NCI-H1092 treated with DMSO at 0.1 percent for 48 hours (cell line): Measurements from ENCODE around the gene IL21R.

ENCODE experiments used
- DNase-seq: peaks from one replicate; lab custom pipeline; 2025; lab: John Stamatoyannopoulos, UW

The IL21R gene

DNA sequence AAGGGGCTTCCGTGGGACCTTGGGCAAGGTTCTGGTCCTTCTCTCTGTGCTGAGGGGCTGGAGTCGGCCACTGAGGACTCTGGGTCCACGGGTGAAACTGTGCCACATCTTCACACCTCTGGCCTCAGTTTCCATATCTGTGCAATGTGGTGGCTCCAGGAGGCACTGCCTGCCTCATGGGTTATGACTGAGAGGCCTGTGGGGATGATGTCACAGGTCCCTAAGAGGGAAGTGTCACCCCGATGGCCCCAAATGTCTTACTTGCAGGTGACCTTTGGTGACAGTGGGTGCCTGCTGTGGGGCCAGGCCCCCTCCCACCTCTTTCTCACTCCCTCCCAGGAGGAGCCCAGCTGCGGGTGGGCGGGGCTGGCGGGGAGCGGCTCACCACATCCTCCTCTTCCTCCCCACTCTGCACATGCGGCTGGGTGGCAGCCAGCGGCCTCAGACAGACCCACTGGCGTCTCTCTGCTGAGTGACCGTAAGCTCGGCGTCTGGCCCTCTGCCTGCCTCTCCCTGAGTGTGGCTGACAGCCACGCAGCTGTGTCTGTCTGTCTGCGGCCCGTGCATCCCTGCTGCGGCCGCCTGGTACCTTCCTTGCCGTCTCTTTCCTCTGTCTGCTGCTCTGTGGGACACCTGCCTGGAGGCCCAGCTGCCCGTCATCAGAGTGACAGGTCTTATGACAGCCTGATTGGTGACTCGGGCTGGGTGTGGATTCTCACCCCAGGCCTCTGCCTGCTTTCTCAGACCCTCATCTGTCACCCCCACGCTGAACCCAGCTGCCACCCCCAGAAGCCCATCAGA lies at the start of gene IL21R:
Gene IL21R (plus strand): TSS at position 407 of the 801 bp plus-strand sequence. CDS start 27,898 bp downstream, outside the sequence.
- no peak for DNase-seq

DNA sequence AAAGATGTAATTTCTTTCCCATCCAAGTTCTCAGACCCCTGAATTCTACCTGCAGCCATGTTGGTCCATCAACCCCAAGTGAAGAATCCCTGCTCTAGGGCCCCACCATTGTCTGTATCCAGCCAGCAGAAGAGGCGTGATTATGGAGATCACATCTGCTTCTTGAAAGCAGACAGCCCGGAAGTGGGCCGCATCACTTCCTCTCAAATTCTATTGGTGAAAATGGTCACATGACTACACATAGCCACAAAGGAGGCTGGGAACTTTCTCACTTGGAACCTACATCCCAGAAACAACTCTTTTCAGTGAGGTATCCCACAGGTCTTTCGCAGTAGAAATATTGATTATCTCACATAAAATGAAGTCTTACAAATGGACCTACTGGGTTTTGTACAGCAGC lies 48.1 kb upstream of the IL21R start:
- no peak for DNase-seq

DNA sequence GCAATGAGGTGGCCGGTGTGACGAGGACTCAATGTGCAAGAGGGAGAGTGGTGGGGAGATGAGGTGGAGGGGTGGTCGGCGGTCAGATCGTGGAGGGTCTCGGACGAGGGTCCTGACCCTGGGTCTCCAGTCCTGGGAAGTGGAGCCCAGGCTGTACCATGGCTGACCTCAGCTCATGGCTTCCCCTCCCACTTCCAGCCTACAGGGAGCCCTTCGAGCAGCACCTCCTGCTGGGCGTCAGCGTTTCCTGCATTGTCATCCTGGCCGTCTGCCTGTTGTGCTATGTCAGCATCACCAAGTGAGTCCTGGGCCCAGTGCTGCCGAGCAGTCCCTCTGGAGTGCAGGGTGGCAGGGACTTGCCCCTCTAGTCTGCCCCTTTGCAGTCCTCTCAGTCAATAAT lies 46.4 kb upstream of the IL21R start:
- no peak for DNase-seq

DNA sequence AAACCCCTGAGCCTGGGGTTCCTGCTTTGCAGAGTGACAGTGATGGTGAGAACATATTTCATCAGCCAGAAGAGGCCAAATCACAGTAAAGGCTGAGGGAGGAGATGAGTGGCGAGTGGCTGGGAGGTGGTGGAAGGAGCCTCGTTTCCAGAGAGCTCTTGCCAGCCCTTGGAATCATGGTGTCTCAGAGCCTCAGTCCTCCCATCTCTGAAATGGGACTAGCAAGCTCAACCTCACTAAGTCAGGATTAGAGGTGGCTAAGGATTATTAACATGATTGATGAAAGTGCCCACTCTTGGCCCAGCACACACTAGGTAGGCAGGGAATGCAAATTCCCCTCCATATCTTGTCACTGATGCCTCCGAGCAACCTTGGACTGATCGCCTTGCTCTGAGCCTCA lies 45.2 kb upstream of the IL21R start:
- no peak for DNase-seq

DNA sequence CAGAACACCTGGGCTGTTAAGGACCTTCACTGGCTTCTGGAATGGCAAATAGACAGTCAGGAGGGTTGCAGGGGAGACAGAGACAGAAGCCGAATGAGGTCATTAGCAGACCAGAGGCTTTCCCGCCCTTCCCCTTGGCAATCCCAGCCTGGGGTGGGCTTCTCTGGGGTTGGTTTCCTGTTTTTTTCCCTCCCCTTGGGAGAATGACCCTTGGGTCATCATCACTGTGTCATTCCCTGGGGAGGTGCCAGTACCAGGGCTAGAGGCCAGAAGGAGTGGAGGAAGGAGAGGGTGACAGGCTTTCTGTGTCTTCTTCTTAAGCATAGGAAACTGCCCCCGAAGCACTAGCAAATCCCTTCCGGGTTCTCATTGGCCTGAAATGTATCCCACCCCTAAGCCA lies 42.9 kb upstream of the IL21R start:
- DNase-seq, result no peak

DNA sequence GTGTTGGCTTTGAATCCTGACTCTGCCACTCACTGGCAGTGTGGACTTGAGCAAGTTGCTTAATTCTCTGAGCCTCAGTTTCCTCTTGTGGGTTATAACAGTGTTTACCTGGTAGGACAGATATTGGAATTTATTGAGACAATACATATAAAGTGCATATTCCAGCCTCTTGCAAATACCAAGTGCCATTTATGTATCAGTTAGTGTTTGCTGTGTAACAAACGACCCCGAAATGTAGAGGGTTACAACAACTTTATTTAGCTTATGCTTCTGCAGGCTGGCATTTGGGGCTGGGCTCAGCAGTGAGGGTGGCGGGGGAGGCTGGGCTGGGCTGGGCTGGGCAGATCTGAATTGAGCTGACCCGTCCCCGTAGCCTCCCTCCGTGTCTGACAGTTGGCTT lies 42.4 kb upstream of the IL21R start:
- DNase-seq, result no peak

DNA sequence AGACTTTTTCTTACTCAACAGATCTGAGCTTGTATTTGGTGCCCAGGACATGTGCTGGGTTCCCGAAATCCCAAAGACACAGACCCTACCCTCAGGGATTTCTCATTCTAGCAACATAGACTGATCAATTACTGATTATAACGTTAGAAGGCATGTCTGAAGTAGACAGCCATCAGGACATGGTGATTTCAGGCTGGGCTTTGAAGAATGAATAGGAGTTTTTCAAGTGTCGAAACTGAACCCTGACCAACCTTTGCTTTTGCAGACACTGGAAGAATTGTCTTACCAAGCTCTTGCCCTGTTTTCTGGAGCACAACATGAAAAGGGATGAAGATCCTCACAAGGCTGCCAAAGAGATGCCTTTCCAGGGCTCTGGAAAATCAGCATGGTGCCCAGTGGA lies 40.0 kb upstream of the IL21R start:
- DNase-seq, result no peak

DNA sequence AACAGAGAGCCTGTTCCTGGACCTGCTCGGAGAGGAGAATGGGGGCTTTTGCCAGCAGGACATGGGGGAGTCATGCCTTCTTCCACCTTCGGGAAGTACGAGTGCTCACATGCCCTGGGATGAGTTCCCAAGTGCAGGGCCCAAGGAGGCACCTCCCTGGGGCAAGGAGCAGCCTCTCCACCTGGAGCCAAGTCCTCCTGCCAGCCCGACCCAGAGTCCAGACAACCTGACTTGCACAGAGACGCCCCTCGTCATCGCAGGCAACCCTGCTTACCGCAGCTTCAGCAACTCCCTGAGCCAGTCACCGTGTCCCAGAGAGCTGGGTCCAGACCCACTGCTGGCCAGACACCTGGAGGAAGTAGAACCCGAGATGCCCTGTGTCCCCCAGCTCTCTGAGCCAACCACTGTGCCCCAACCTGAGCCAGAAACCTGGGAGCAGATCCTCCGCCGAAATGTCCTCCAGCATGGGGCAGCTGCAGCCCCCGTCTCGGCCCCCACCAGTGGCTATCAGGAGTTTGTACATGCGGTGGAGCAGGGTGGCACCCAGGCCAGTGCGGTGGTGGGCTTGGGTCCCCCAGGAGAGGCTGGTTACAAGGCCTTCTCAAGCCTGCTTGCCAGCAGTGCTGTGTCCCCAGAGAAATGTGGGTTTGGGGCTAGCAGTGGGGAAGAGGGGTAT lies 39.3 kb upstream of the IL21R start:
- DNase-seq, result no peak

DNA sequence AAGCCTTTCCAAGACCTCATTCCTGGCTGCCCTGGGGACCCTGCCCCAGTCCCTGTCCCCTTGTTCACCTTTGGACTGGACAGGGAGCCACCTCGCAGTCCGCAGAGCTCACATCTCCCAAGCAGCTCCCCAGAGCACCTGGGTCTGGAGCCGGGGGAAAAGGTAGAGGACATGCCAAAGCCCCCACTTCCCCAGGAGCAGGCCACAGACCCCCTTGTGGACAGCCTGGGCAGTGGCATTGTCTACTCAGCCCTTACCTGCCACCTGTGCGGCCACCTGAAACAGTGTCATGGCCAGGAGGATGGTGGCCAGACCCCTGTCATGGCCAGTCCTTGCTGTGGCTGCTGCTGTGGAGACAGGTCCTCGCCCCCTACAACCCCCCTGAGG lies 38.7 kb upstream of the IL21R start:
- no peak for DNase-seq

DNA sequence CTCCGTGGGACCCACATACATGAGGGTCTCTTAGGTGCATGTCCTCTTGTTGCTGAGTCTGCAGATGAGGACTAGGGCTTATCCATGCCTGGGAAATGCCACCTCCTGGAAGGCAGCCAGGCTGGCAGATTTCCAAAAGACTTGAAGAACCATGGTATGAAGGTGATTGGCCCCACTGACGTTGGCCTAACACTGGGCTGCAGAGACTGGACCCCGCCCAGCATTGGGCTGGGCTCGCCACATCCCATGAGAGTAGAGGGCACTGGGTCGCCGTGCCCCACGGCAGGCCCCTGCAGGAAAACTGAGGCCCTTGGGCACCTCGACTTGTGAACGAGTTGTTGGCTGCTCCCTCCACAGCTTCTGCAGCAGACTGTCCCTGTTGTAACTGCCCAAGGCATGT lies 38.2 kb upstream of the IL21R start:
- DNase-seq, result peak; percentile 2

DNA sequence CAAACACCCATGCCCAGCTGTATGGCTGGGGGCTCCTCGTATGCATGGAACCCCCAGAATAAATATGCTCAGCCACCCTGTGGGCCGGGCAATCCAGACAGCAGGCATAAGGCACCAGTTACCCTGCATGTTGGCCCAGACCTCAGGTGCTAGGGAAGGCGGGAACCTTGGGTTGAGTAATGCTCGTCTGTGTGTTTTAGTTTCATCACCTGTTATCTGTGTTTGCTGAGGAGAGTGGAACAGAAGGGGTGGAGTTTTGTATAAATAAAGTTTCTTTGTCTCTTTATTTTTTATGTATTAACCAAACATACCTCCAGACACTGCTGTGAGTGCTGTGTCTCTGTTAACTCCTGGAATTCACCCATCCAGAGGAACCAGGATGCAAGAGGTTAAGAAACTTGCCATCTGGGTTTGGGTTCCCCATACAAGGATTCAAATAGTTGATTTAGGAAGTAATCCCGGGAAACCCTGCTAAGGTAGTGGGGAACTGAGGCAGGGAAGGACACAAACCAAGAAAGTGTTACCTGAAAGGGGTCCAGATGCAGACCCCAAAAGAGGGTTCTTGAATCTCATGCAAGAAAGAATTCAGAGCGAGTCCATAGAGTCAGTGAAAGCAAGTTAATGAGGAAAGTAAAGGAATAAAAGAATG lies 37.4 kb upstream of the IL21R start:
- DNase-seq, result no peak

DNA sequence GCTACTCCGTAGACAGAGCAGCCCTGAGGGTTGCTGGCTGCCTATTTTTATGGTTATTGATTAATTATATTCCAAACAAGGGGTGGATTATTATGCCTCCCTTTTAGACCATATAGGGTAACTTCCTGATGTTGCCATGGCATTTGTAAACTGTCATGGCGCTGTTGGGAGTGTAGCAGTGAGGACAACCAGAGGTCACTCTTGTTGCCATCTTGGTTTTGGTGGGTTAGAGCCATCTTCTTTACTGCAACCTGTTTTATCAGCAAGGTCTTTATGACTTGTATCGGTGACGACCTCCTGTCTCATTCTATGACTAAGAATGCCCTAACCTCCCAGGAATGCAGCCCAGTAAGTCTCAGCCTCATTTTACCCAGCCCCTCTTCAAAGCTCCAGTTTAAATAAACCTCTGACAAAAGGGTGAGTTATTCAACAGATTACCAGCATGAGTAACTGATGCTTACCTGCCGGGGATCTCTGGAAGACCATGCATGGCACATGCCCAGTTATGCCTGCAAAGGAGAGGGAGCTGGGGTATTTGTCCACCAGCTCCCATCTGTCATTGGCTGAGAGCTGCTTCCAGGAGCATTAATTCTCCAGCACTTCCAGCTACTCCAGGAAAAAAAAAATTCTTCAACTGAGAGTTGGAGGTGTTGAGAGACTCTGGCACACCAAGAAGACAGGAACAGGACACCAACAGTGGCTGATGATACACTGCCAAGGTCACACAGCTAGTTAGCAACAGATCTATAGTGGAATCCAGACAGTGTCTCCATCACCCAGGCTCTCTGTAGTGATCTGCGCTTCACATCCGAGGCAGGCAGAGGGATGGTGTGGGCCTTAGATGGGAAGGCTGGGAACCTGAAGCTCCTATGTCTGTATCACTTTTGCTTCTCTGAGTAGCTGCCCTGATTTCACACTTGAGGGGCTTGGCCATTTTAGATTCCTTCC lies 36.6 kb upstream of the IL21R start:
- DNase-seq, result no peak

DNA sequence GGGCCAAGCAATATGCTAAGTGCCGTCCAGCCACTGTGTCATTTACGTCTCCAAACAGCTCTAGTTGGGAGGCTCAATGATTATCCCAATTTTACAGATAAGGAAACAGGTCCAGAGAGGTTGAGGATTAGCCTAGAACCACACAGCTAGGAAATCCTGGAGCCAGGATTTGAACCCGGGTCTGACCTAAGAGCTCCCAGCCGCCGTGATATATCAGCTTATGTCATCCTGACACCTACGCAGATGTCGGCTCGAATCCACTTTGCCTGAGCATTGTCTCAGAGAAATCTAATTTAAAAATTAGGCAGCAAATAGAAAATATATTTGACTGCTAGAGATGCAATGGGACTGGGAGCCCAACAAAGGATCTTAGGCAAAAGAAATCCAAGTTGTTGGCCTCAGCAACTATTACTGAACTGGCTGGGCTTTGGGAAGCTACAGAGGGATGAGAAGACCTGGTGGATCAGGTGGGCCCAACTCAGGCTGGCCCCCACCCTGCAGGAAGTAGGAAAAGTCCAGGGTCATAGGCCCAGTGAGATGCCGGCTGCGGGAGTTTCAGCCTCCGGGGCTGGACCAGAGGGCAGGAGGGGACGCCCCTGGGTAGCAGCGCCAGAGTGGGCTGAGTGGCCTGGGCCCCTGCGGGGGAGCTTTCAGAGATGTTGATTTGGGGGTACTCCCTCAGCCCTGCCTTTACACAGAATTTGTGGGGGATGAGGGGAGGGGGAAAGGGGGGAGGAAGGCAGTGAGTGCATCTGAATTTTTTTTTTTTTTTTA lies 35.1 kb upstream of the IL21R start:
- no peak for DNase-seq

DNA sequence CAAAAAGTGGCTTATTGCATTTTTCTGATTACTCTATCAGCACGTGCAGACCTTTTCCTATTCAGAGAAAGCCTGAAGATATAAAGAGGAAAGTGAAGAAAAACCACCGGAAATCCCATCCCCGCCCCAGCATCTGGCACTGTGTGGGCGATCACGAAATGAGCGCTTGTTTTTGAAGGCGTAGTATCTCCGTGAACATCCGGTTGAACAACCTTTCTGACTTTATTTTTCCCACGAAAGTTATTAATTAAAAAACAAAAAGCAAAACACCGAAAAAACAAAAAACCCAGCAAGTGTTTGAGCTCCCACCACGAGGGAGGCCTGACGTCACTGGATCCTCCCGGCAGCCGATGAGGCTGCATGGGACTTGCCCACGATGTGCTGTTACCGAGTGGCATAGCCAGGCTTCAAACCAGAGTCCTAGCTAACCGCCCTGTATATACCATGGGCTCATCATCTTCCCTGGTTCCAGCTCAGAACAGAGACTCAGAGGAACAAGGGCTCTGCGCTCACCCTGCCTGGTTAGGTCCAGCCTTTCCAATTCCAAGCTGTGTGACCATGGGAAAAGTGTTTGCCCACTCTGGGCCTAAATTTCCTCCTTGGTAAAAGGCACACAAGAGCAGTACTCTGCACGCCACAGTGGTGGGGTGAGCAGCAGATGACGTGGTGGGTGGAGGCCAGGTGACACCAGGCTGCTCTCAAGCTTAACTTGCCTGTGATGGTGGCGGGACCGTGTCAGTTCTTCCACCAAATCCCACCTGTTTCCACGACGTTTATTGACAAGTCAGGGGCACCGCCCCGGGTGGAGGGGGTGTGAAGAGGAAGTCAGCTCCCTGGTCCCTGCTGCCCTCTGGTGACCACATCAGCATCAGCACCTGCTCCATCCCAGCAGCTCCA lies 34.3 kb upstream of the IL21R start:
- peak; percentile 16 for DNase-seq

DNA sequence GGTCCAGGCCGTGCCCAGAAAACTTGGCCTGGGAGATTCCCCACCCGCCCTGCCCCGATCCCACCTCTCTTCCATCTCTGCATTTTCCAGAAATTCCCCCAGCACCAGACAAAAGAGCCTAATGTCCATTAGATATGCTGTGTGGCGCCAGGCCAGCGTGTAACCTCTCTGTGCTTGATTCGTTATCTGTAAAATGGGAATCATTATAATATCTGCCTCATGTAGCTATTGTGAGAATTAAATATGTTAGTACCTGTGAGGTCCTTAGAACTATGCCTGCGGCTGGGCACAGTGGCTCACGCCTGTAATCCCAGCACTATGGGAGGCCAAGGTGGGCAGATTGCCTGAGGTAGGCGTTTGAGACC lies 33.6 kb upstream of the IL21R start:
- DNase-seq, result no peak

DNA sequence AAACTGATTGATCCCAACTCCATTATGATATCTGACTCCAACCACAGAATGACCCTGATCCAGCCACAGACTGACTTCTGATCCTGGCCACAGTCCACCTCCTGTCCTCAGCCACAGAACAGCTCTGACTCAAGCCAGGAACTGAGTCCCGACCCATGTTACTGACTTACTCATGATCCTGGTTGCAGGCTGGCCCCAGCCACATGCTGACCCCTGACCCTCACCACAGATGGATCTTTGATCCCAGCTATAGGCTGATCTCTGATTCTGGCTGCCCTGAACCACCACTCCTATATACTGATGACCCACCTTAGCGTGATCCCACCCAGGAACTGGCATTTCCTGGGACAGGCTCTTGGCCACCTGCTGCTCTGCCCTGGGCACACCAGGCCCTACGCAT lies 32.2 kb upstream of the IL21R start:
- DNase-seq, result no peak

DNA sequence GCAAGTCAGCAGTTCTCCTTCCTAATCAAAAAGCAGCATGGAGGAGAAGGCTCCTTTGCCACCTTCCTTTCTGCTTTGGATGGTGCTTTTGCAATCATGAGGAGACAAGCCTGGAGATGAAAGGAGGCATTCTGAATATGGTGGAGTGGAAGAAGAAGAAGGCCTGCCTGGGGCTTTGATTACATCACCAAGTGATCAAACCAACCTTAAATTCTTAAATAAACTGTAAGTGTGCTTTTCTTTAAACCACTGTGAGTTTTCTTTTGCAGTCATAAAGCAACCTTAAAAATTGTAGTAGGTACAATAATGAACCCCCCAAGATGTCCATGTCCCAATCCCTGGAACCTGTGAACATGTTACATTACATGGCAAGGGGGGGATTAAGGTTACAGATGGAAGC lies 31.7 kb upstream of the IL21R start:
- DNase-seq, result no peak

DNA sequence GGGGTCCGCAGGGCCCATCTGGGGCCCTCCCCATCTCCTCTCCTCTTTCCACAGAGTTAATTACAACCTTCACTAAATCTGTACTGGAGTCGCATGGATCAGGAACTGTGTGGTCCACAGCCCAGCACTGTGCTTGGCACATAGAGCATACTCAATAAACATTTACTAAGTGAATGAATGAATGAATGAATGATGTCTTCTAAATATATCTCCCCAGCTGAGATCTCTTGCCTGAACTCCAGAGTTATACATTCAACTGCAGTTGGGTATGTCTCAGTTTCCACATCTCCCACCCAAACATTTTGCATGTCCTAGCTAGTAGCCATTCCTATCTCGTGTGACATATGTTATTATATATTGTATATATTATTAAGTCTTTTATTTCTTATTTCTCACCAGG lies 28.7 kb upstream of the IL21R start:
- DNase-seq, result no peak

DNA sequence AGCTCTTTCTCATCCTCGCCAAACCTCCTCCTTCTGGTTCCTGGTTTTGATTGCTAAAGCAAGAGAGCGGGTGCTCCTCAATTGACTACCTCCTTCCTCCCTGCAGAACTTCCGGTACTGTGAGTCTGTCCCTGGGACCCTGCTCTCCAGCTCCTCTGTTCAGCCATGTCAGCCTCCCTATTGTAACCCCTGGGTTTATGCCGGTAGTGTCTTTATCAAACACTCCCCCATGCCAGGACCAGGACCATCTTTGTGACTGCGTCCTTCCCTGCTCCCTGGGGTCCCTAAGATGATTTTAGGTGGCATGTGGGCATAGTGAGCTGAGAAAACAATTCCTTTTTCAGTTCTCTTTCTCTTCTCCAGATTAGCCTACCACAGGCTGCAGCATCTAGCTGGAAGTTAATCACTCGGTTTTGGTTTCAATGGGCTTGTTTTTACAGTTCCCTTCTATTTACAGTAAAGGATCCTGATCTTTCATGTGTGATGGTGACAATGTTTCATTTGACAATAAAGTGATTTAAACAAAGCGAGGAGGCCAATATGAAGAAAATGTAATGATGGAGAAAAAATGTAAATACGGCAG lies 27.7 kb upstream of the IL21R start:
- no peak for DNase-seq
